GM23338 (cell line): Measurements from ENCODE around the gene CORO1C. TPM values are rescaled to one million over a fixed set of nuclear protein-coding genes. Genes with fewer than 3 reads are reported as not detected.
A peak's percentile ranks its signal among the peaks of the same experiment; 100 is the strongest.
"Not testable (repeated sequence)": the region's sequence is repeated elsewhere in the genome, so short reads cannot be mapped to it uniquely, and the experiment has no call there.

Source experiments
- ATAC-seq: fragments of 200-7000 bp; cut with Tn5 transposase; 3 replicates; pipeline ENCODE4 v1.9.1; 2020
- DNase-seq: peaks from one replicate; pipeline ENCODE4 v3.0.0-alpha.2; 2015; ENCODE audit warnings: low spot score
- H2AFZ ChIP-seq: fragments of 200-600 bp; sonication (generic); 2 replicates; pipeline ENCODE4 v1.8.0; 2016; ENCODE audit warnings: antibody characterized with exemption, mild to moderate bottlenecking, moderate library complexity
- H3F3A ChIP-seq: fragments of 200-600 bp; sonication (generic); replicated peaks from 2 replicates; pipeline ENCODE4 v1.8.0; 2017; ENCODE audit warnings: antibody characterized with exemption, mixed run types, low read depth
- H3K27ac ChIP-seq: fragments of 200-600 bp; sonication (generic); 2 replicates; pipeline ENCODE4 v1.6.1; 2016; ENCODE audit warnings: low read depth
- H3K27me3 ChIP-seq: fragments of 200-600 bp; sonication (generic); 2 replicates; pipeline ENCODE4 v1.8.0; 2016; ENCODE audit warnings: mild to moderate bottlenecking, mixed run types, moderate library complexity; ENCODE audit not compliant: insufficient read depth
- H3K36me3 ChIP-seq: fragments of 200-600 bp; sonication (generic); 2 replicates; pipeline ENCODE4 v1.8.0; 2016; ENCODE audit warnings: mild to moderate bottlenecking; ENCODE audit not compliant: insufficient read depth
- H3K4me1 ChIP-seq: fragments of 200-600 bp; sonication (generic); 2 replicates; pipeline ENCODE4 v1.8.0; 2016; ENCODE audit warnings: mild to moderate bottlenecking, moderate library complexity; ENCODE audit not compliant: insufficient read depth
- H3K4me2 ChIP-seq: fragments of 200-600 bp; sonication (generic); 2 replicates; pipeline ENCODE4 v1.7.1; 2017; ENCODE audit warnings: mixed run types
- H3K4me3 ChIP-seq: fragments of 200-600 bp; sonication (generic); 2 replicates; pipeline ENCODE4 v1.6.1; 2016; ENCODE audit warnings: mixed run types
- H3K79me2 ChIP-seq: fragments of 200-600 bp; sonication (generic); replicated peaks from 2 replicates; pipeline ENCODE4 v1.8.0; 2017; ENCODE audit warnings: mild to moderate bottlenecking; ENCODE audit not compliant: insufficient read depth
- H3K9me2 ChIP-seq: fragments of 200-600 bp; sonication (generic); 2 replicates; pipeline ENCODE4 v1.8.0; 2017; ENCODE audit not compliant: insufficient read depth
- H4K20me1 ChIP-seq: fragments of 200-600 bp; sonication (generic); replicated peaks from 2 replicates; pipeline ENCODE4 v1.8.0; 2017; ENCODE audit warnings: mild to moderate bottlenecking; ENCODE audit not compliant: insufficient read depth
- H3K27ac Mint-ChIP-seq: 2 replicates; pipeline ENCODE4 v1.8.0; 2020; ENCODE audit warnings: inconsistent platforms, mild to moderate bottlenecking, moderate library complexity, mixed read lengths
- H3K27me3 Mint-ChIP-seq: 3 replicates; pipeline ENCODE4 v1.8.0; 2022; ENCODE audit warnings: low read depth, mild to moderate bottlenecking, moderate library complexity, mixed read lengths, inconsistent platforms; ENCODE audit not compliant: insufficient read depth, poor library complexity
- H3K36me3 Mint-ChIP-seq: 3 replicates; pipeline ENCODE4 v1.8.0; 2021; ENCODE audit warnings: low read depth, mild to moderate bottlenecking, inconsistent platforms, moderate library complexity, mixed read lengths
- H3K4me1 Mint-ChIP-seq: 3 replicates; pipeline ENCODE4 v1.8.0; 2020; ENCODE audit warnings: mild to moderate bottlenecking, inconsistent platforms, mixed read lengths
- H3K4me3 Mint-ChIP-seq: 3 replicates; pipeline ENCODE4 v1.8.0; 2021; ENCODE audit warnings: moderate library complexity, mild to moderate bottlenecking, inconsistent platforms, mixed read lengths
- H3K9me3 Mint-ChIP-seq: 3 replicates; pipeline ENCODE4 v1.8.0; 2020; ENCODE audit warnings: moderate library complexity, mild to moderate bottlenecking, inconsistent platforms, mixed read lengths
- CTCF ChIP-seq, 2 experiments: fragments of 200-600 bp in 1 of 2; sonication (generic) in 1 of 2; conservative IDR thresholded peaks; 2 replicates each; pipeline versions ENCODE4 v1.5.1 to v1.6.1; 2016 to 2017; ENCODE audit warnings: antibody characterized with exemption in 2 of 2, low read depth in 2 of 2, mild to moderate bottlenecking in 2 of 2, moderate library complexity in 1 of 2
- REST ChIP-seq: IDR thresholded peaks from one replicate; pipeline ENCODE4 v1.6.1; 2018; ENCODE audit warnings: antibody characterized with exemption; ENCODE audit not compliant: unreplicated experiment
- polyA plus RNA-seq: library from polyadenylated mRNA; unstranded; fragments of >200 nt; fragmentation: Nextera tagmentation; extraction: Ambion mirVana; gene quantifications from 2 replicates; pipeline ENCODE4 v1.2.1, GENCODE V29; 2016
- total RNA-seq: library from RNA; depleted of rRNA; stranded (reverse); fragments of >200 nt; shearing (Covaris generic); gene quantifications from 2 replicates; pipeline ENCODE4 v1.2.3, GENCODE V29; 2014

CORO1C gene
- total and polyA plus RNA-seq, 2 experiments from 2014 or later: 59.2 to 89.5 TPM

DNA sequence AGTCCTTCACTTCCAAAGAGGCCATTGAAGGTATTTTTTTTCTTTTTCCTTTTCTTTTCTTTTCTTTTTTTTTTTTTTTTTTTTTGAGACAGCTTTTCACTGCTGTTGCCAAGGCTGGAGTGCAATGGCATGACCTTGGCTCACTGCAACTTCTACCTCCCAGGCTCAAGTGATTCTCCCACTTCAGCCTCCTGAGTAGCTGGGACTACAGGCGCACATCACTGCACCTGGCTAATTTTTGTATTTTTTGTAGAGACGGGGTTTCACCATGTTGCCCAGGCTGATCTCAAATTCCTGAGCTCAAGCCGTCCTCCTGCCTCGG, 112.4 kb downstream of the CORO1C start:
- H3F3A ChIP-seq, H3K79me2 ChIP-seq, H4K20me1 ChIP-seq, H3K36me3 ChIP-seq, H3K4me2 ChIP-seq, ATAC-seq, H3K4me3 Mint-ChIP-seq, H3K9me3 Mint-ChIP-seq, DNase-seq, H3K4me1 ChIP-seq, H3K27ac Mint-ChIP-seq, H3K9me2 ChIP-seq, H3K27me3 ChIP-seq, H3K4me3 ChIP-seq, H3K36me3 Mint-ChIP-seq: not testable (repeated sequence)
- Mint-ChIP-seq H3K27me3 (peaks cover 12% of the 10 kb centered on the region), H3K4me1 (peaks cover 16% of the 10 kb centered on the region)
- Histone ChIP-seq H3K27ac (0 out of 2 replicates have a peak overlapping the region, but pooled peaks have one; percentile 19), H2AFZ (peak overlapping the region; percentile 96)

DNA sequence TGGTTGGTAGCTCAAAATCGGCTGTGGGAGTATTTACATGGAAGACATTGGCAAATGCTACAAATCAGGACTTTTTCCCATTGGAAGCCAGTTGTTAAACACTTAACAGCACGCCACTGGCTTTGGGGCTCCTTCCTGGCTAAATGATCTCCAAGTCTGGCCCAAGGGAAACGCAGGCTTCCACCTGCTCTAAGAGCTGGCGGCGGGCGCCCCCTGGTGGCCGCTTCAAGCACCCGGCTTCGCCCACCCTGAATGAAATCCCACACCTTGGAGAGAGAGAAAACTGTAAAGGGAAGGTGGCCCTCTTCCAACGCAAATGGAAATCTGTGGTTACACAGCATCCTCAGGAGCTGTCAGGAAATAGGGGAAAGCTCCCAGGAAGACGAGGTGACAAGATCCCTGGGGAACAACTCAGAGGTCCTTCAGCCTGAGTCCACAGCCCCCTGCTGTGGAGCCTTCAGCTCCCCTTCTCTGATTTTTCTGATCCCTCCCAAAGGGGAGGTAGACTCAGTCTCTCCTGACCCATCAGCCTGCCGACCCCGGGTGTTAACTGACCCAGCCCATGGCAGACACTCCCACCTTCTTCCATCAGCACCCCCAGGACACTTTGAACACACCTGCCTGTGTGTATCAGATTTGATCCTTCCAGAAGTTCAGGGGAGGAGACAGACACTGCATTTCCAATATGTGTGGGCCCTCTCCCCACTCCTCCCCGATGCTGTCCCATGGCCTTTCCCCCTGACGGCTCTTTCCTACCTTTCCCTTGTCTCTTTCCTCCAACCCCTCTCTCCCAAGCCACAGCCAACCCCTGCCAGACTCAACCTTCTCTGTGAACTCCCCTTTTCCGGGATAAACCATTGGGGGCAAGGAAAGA, 113.0 kb downstream of the CORO1C start:
- Mint-ChIP-seq H3K27ac (no peak overlapping the region; the same call in 1 of the 2 replicates), H3K4me3 (no peak overlapping the region)
- peak; percentile 95 for ATAC-seq

More for the DNA sequence above, 113.0 kb downstream of the CORO1C start:
- Histone ChIP-seq H3K27me3 (no peaks in the 10 kb centered on the region), H3K4me1 (peaks cover 3% of the 10 kb centered on the region; the same call in 1 of the 2 replicates), H3K79me2 (no peaks in the 10 kb centered on the region), H4K20me1 (no peaks in the 10 kb centered on the region), H3F3A (0 out of 2 replicates have a peak, but pooled peaks cover 3% of the 10 kb centered on the region), H3K27ac (0 out of 2 replicates have a peak overlapping the region, but pooled peaks have one; percentile 19), H3K36me3 (no peaks in the 10 kb centered on the region), H3K9me2 (peaks cover 7% of the 10 kb centered on the region; the same call in 1 of the 2 replicates), H3K4me2 (no peak overlapping the region), H3K4me3 (no peak overlapping the region), H2AFZ (peak overlapping the region; percentile 96)
- Mint-ChIP-seq H3K36me3 (peaks cover 6% of the 10 kb centered on the region; the same call in 2 of the 3 replicates), H3K4me1 (peaks cover 16% of the 10 kb centered on the region), H3K9me3 (peaks cover 9% of the 10 kb centered on the region), H3K27me3 (peaks cover 12% of the 10 kb centered on the region)
- peak; percentile 96 to 99 for TF ChIP-seq CTCF (conservative IDR thresholded peaks at IDR 0.05; ENCODE audit: low read depth in 2 of 2)
- no peak for TF ChIP-seq REST
- DNase-seq: peak; percentile 95
